Liver (tissue), 9 donors: Measurements from ENCODE around the gene CLN6. TPM values are rescaled to one million over a fixed set of nuclear protein-coding genes. Genes with fewer than 3 reads are reported as not detected.
A peak's percentile ranks its signal among the peaks of the same experiment; 100 is the strongest.

Source experiments
- DNase-seq: peaks from one replicate; pipeline ENCODE4 v3.0.0-alpha.2; 2017; ENCODE audit warnings: low spot score
- H3K27ac ChIP-seq, 2 donors: one replicate each; pipeline ENCODE4 v1.7.0; 2013; ENCODE audit warnings: inconsistent platforms in 2 of 2, low read length in 2 of 2, control low read depth in 1 of 2, low read depth in 1 of 2, mild to moderate bottlenecking in 1 of 2
- H3K27me3 ChIP-seq, 4 donors: one replicate each; pipeline versions ENCODE4 v1.6.1 to v1.7.0; 2013; ENCODE audit warnings: low read length in 3 of 4, inconsistent platforms in 1 of 4, mild to moderate bottlenecking in 1 of 4, moderate library complexity in 1 of 4; ENCODE audit not compliant: control insufficient read depth in 4 of 4, insufficient read depth in 4 of 4
- H3K36me3 ChIP-seq, 4 donors: one replicate each; pipeline versions ENCODE4 v1.6.1 to v1.7.0; 2013; ENCODE audit warnings: low read length in 3 of 4, mild to moderate bottlenecking in 3 of 4, low read depth in 1 of 4, moderate library complexity in 1 of 4; ENCODE audit not compliant: control insufficient read depth in 4 of 4, insufficient read depth in 3 of 4
- H3K4me1 ChIP-seq, 4 donors: one replicate each; pipeline versions ENCODE4 v1.6.1 to v1.7.0; 2013; ENCODE audit warnings: low read length in 3 of 4, mild to moderate bottlenecking in 3 of 4, moderate library complexity in 1 of 4; ENCODE audit not compliant: control insufficient read depth in 4 of 4, insufficient read depth in 4 of 4
- H3K4me3 ChIP-seq, 3 donors: one replicate each; pipeline versions ENCODE4 v1.6.1 to v1.7.0; 2013; ENCODE audit warnings: low read length in 3 of 3, control low read depth in 1 of 3, low read depth in 1 of 3, mild to moderate bottlenecking in 1 of 3
- H3K9ac ChIP-seq, 2 donors: one replicate each; pipeline ENCODE4 v1.7.0; 2013; ENCODE audit warnings: low read length in 2 of 2, mild to moderate bottlenecking in 2 of 2, moderate library complexity in 2 of 2, control low read depth in 1 of 2, low read depth in 1 of 2
- H3K9me3 ChIP-seq, 4 donors: one replicate each; pipeline versions ENCODE4 v1.6.1 to v1.7.0; 2013; ENCODE audit warnings: low read length in 3 of 4; ENCODE audit not compliant: control insufficient read depth in 4 of 4
- ATF3 ChIP-seq: IDR thresholded peaks from 2 replicates; pipeline ENCODE4 v1.6.1; 2016; ENCODE audit warnings: antibody characterized with exemption
- CTCF ChIP-seq: fragments of 150-350 bp; IDR thresholded peaks from 2 replicates; pipeline ENCODE4 v1.5.1; 2017; ENCODE audit warnings: improper control_type of control experiment, low read depth, low read length; ENCODE audit not compliant: missing input control
- FOXA1 ChIP-seq: IDR thresholded peaks from 2 replicates; pipeline ENCODE4 v1.6.1; 2016; ENCODE audit warnings: antibody characterized with exemption
- FOXA2 ChIP-seq: IDR thresholded peaks from 2 replicates; pipeline ENCODE4 v1.6.1; 2016; ENCODE audit warnings: antibody characterized with exemption
- HNF4G ChIP-seq: IDR thresholded peaks from 2 replicates; pipeline ENCODE4 v1.6.1; 2016; ENCODE audit warnings: antibody characterized with exemption
- RAD21 ChIP-seq, 2 donors: IDR thresholded peaks; 2 replicates each; pipeline ENCODE4 v1.6.1; 2016; ENCODE audit warnings: antibody characterized with exemption in 2 of 2, mild to moderate bottlenecking in 2 of 2
- REST ChIP-seq: IDR thresholded peaks from 2 replicates; pipeline ENCODE4 v1.6.1; 2016; ENCODE audit warnings: antibody characterized with exemption, mild to moderate bottlenecking
- RXRA ChIP-seq, 2 donors: IDR thresholded peaks; 2 replicates each; pipeline ENCODE4 v1.6.1; 2017 to 2018; ENCODE audit warnings: antibody characterized with exemption in 2 of 2, mild to moderate bottlenecking in 1 of 2
- SP1 ChIP-seq: IDR thresholded peaks from 2 replicates; pipeline ENCODE4 v1.6.1; 2018; ENCODE audit warnings: antibody characterized with exemption, mild to moderate bottlenecking
- TAF1 ChIP-seq: conservative IDR thresholded peaks from 2 replicates; pipeline ENCODE4 v1.6.1; 2016; ENCODE audit warnings: antibody characterized with exemption, mild to moderate bottlenecking
- YY1 ChIP-seq: IDR thresholded peaks from 2 replicates; pipeline ENCODE4 v1.6.1; 2016; ENCODE audit warnings: antibody characterized with exemption, mild to moderate bottlenecking
- ZBTB33 ChIP-seq: IDR thresholded peaks from 2 replicates; pipeline ENCODE4 v1.6.1; 2016; ENCODE audit warnings: antibody characterized with exemption
- WGBS: extraction: QIAGEN DNeasy Blood & Tissue Kit; methylation state at CpG from one replicate; pipeline ENCODE4 v1.1.7; 2013; 5-methylcytosine and 5-hydroxymethylcytosine counted together
- polyA plus RNA-seq, 2 donors: library from polyadenylated mRNA; stranded (reverse) in 1 of 2; unstranded in 1 of 2; fragments of 200-250 nt in 1 of 2; fragments of >200 nt in 1 of 2; fragmentation: Nextera tagmentation in 1 of 2; extraction: Ambion mirVana in 1 of 2; gene quantifications; one replicate each; pipeline versions ENCODE4 v1.2.1 to v1.2.3, GENCODE V29; 2013 to 2015
- total RNA-seq, 2 donors: library from RNA; depleted of rRNA; stranded (reverse); fragments of >200 nt; gene quantifications; one replicate each; pipeline ENCODE4 v1.2.3, GENCODE V29; 2014
- donor health status: healthy.
- donor health status: healthy.
- donor health status: healthy.
- donor health status: healthy.
- donor health status: healthy.

Gene CLN6
- total and polyA plus RNA-seq, 4 donors = 7.2 to 21.2 (median 15.4) TPM

- Histone ChIP-seq H3K4me1 (peaks cover 13 to 31% (median 24%) of the 10 kb centered on the region in 4 donors), H3K9me3 (no peaks in the 10 kb centered on the region), H3K27ac (no peak overlapping the region), H3K9ac (no peak overlapping the region), H3K36me3 (no peaks in the 10 kb centered on the region), H3K4me3 (no peak overlapping the region), H3K27me3 (no peaks in the 10 kb centered on the region)
- WGBS = 89% methylated on average over 1 of the region's 1 CpG
- TF ChIP-seq ZBTB33 (no peak), SP1 (no peak), RXRA (IDR thresholded peaks at IDR 0.05) (no peak), FOXA1 (no peak), HNF4G (no peak), FOXA2 (no peak), REST (no peak), TAF1 (no peak), RAD21 (IDR thresholded peaks at IDR 0.05) (no peak), ATF3 (no peak), CTCF (no peak)
- DNase-seq = no peak
These were observed 43.3 kb upstream of the CLN6 start for GRCh38 chr15:68272721-68273271.

GRCh38 chr15:68271854-68272471 is 42.4 kb upstream of the CLN6 start:
- TF ChIP-seq CTCF (no peak), YY1 (peak; percentile 55)
- no peaks in the 10 kb centered on the region for H3K9me3 ChIP-seq
- H3K4me3 ChIP-seq = no peak overlapping the region
- H3K36me3 ChIP-seq = no peaks in the 10 kb centered on the region
- WGBS = 39% methylated on average over 11 of the region's 11 CpGs
- H3K4me1 ChIP-seq = peaks cover 13 to 28% (median 24%) of the 10 kb centered on the region in 4 donors
- DNase-seq = no peak
- H3K27ac ChIP-seq = peak overlapping the region in 1 of 2 donors; percentile 45
- H3K27me3 ChIP-seq = no peaks in the 10 kb centered on the region
- H3K9ac ChIP-seq = no peak overlapping the region
